RCC 7860 (cell line): ENCODE data around the gene SLC25A30.
"Not testable (repeated sequence)": the region's sequence is repeated elsewhere in the genome, so short reads cannot be mapped to it uniquely, and the experiment has no call there.

Experiments used
- DNase-seq: peaks from one replicate; pipeline ENCODE4 v3.0.0-alpha.2; 2015; ENCODE audit warnings: low spot score
- FAIRE-seq: peaks from 2 replicates; lab custom pipeline; 2012; peaks lifted over from hg19 to GRCh38; lab: Jason Lieb, UNC

Gene SLC25A30

DNA sequence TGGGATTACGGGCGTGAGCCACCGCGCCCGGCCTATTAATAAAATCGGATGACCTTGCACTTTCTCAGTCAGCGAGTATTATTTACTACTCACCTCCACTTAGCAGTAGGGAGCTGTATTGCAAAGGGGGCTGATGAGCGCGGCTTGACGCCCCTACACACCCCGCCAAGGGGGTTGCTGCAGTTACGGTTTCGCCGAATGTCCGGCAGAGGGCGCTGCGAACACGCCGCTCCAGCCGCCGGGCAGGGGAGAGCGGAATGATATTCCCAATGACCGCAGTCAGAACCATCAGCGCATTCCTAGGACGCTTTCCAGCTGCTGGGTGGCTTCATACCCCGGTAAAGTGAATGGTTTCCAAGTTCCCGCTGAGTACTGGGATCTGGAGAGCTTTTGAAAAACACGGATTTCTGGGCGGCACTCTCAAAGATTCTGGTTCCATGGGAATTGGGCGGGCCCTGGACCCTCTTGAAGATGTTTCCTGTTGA, 47.2 kb downstream of the SLC25A30 start:
- DNase-seq (peak; percentile 28), FAIRE-seq (no peak)

DNA sequence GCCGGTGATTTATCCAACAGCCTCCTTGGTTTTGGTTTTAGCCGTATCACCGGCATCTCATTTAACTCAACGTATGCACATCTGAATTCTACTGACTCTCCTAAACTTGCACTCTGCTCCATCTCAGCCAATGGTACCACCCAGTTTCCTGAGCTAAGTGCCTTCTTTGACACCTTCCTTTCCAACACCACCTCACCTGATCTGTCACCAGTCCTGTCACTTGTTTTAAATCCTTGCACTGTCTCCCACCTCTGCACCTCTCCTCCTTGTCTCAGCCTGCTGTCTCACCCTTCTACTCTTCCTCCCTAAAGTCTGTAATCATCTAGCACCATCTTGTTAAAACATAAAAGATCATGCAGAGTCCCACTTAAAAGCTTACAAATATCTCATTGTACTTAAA, 49.1 kb downstream of the SLC25A30 start:
- FAIRE-seq (no peak), DNase-seq (no peak)

DNA sequence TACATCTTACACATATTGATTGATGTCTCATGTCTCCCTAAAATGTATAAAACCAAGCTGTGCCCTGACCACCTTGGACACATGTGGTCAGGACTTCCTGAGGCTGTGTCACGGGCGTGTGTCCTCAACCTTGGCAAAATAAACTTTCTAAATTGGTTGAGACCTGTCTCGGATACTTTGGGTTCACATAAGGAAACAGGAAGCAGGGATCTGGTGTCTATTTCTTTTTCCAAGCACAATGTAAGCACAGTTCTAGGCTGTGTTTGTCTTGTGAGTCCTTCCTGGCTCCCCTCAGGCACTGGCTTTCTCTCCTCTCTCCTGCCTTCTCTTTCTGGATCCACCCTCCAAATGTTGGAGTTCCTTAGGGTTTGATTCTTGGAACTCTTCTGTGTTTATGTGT, 49.6 kb downstream of the SLC25A30 start:
- peak; percentile 40 for DNase-seq
- no peak for FAIRE-seq

DNA sequence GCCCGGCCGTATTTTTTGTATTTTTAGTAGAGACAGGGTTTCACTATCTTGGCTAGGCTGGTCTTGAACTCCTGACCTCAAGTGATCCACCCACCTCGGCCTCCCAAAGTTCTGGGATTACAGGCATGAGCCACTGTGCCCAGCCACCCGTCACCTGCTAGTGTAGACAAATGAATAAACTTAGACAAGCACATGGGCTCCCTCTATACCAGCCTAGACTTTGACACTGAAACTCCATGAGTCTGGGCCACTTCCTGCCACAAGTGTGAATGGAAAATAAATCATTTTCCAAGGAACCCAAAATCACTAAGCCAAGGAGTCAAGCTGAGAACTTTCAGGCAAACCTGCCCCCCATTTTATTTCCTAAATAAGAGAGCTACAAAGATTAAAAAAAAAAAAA, 50.2 kb downstream of the SLC25A30 start:
- no peak for FAIRE-seq
- DNase-seq: peak; percentile 69

DNA sequence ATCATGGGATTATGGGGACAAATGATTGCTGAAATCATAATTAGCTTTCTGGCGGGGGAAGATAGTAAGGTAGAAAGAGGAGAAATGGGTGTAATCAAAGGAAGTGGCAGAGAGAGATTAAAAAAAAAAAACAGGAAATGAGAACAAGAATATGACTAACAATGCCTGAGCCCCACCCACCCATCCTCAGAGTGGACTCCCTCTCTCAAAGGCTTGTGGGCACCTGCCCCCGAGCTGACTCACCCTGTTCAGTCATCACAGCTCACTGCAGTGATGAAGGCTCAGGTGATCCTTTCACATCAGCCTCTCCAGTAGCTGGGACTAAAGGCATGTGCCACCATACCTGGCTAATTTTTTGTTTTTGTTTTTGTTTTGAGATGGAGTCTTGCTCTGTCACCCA, 50.8 kb downstream of the SLC25A30 start:
- peak; percentile 83 for DNase-seq

DNA sequence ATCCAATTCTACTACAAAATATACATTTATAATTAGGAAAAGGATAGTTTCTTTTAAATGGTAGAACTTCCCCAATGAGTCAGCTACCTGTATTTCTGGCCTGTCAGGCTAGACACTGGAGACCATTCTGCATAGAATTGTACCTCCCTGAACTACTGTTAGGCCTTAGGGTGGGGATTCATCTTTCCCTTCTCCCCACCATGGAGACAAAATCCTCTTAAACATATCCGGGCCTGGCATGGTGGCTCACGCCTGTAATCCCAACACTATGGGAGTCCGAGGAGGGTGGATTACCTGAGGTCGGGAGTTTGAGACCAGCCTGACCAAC, 52.7 kb downstream of the SLC25A30 start:
- FAIRE-seq: no peak
- DNase-seq: no peak

More for the DNA sequence above, 50.8 kb downstream of the SLC25A30 start:
- peak; percentile 89 for FAIRE-seq

DNA sequence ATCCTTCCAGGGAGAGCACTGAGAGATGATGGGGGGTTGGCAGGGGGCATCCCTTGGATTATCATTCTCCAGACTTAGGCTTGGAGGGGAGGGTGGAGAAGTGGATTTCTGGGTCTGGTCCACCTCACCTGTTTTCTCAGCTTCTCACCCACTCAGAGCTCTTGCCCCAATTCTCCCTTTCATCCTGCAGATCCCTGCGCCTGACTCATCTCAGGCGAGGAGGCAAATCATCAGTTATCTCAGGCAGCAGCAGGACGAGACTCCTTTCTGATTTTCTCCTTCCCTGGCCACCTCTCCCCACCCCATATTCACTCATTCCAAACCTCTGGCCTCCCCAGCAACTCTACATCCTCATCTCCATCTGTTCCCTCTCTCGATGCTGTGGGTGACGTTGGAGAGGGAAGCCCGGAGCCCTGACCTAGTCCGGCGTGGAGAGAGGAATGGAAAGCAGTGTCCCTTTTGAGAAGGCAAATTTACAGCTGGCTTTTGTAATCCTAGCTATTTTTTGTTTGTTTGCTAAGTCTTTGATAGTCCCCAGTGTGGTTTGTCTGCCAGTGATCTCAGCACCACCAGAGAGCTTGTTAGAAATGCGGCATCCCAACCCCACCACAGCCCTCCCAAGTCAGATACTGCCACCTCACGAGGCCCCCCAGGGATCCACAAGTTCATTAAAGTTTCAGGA, 53.2 kb downstream of the SLC25A30 start:
- DNase-seq: no peak
- FAIRE-seq: no peak

DNA sequence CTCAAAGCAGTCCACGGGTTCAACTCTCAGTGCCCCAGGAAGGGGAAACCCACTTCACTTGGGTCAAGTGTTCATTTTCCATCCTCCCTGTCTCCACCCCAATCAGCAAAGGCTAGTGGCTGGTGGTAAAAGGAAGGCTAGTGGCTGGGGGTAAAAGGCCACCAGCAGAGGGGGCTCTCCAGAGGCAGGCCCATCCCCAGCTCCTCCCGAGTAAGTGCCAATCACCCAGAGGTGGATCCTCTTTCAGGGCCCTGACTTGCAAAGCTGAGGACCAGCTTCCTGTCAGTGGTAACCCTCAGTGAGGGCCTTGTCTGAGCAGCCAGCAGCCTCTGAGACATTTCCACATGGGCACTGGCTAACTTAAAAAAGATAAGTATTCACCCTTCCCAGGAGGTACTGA, 55.2 kb downstream of the SLC25A30 start:
- DNase-seq: no peak
- FAIRE-seq: no peak

DNA sequence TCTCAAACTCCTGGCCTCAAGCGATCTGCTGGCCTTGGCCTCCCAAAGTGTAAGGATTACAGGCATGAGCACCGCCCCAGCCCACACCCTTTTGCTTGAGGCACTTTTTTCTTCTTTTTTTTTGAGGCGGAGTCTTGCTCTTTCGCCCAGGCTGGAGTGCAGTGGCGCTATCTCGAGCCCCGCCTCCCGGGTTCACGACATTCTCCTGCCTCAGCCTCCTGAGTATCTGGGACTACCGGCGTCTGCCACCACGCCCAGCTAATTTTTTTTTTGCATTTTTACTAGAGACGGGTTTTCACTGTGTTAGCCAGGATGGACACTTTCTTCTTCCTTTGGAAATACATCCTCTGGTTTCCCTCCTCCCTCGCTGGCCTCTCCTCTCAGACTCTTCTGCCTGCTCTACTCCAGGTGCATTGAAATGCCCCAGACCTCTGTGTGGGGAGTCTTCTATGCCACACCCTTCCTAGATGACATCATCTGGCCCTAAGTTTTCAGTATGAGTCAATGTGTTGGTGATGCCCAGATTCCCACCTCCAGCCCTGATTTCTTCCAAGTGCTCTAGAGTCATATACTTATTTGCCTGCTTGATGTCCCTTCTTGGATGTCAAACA, 56.5 kb downstream of the SLC25A30 start:
- FAIRE-seq (no peak), DNase-seq (peak; percentile 18)

DNA sequence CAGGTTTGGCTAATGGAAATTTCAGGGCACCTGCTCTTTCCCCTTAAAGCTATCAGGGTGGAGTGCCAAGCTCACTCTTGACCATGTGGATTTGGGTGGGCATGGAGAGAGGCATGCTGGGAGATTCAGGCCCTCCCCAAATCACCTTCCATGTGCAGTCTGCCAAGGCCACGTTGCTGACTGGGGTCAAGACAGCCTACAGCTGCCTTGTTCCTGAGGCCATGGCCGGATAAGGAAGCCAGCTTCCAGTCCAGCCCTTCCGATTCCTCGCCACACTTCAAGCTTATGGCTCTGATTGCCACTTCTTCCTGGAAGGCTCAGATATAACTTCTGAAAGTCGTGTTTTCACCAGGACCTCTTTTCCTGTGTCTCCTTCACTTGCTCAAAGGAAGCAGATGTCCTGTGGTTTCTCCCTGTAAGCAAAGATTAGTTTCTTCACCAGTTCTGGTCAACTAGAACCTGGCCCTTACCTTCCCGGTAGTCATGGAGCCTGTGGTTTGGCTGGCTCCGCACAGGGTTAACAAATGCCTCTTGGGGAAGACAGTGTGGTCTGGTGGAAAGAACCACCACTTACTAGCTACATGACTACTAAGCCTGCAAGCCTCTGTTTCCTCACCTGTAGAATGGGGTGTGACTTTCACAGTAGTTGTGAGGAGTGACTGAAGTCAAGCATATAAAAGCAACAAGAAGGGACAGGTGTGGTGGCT, 61.1 kb downstream of the SLC25A30 start:
- FAIRE-seq (no peak), DNase-seq (no peak)

DNA sequence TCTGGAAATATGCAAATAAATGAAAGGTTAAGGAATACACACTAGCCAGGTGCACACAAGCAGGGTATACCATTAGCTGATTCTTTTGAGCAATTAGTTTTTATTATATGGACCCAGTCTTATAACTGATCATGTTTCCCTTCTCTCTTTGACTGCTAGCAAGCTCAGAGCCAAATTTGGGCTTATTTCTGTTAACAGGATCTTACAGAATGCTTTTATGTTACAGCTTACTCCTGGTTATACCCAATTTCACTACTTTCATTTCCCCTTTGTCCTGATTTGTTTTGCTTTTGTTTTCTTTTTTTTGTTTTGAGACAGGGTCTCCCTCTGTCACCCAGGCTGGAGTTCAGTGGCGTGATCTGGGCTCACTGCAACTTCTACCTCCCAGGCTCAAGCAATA, 64.3 kb downstream of the SLC25A30 start:
- FAIRE-seq (no peak), DNase-seq (no peak)

DNA sequence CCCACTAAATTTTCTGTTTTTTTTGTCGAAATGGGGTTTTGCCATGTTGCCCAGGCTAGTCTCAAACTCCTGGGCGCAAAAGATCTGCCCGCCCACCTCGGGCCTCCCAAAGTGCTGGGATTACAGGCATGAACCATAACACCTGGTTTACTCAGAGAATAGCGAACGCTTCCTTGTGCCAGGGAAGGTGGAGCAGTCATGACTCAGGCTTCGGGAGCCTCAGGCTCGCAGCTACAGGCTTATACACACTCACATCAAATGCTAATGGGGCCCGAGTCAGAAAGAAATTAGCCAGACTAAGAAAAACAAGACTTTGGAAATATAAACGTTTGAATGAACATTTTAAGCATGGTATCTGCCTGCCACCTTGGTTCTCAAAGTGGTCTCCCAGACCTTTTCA, 66.1 kb downstream of the SLC25A30 start:
- DNase-seq (no peak), FAIRE-seq (no peak)

DNA sequence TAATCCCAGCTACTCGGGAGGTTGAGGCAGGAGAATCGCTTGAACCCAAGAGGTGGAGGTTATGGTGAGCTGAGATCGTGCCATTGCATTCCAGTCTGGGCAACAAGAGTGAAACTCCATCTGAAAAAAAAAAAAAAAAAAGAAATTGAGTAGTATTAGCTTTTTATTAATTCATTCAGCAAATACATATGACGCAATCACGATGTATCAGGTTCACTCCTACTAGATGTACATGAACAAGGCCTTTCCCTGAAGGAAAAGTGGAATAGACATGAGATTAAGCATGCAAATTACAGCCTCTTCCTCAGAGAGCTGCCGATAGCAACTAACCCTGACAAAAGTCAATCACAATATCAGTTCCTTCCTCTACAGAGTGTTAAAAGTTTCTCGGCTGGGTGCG, 68.0 kb downstream of the SLC25A30 start:
- DNase-seq: no peak
- FAIRE-seq: no peak

DNA sequence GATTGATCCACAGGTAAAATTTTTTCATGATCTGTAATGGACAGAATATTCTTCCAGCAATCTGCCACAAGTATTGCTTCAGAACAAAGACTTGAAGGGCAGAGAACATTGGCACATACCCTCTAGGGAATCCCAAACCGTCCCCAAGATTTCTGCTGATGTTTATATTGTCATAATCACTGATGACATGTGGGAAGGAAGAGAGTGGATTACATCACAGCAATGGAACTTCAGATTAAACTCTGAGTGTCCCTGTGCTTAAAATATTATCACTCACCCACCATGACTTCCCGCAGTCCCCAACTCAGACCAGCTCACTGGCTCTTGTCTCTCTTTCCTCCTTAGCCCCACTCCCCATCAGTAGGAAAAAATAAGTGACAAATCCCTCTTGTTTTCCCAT, 68.7 kb downstream of the SLC25A30 start:
- no peak for FAIRE-seq
- DNase-seq: no peak

DNA sequence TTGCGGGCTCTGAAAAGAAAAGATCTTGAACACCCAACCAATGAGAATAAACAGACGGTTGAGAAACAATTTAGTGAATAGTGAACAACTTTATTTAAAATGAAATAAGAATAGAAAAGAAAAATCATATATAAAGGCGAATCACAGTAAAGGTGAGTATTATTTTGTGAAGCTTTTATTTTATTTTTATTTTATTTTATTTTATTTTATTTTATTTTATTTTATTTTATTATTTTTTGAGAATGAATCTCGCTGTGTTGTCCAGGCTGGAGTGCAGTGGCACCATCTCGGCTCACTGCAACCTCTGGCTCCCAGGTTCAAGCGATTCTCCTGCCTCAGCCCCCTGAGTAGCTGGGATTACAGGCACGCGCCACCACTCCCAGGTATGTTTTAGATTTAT, 74.1 kb downstream of the SLC25A30 start:
- not testable (repeated sequence) for DNase-seq, FAIRE-seq
